ENCODE data around the gene SASH1. TPM values are rescaled to one million over a fixed set of nuclear protein-coding genes. Genes with fewer than 3 reads are reported as not detected.

SASH1 gene
- total RNA-seq, 2 experiments from 2014 or later = not detected

DNA sequence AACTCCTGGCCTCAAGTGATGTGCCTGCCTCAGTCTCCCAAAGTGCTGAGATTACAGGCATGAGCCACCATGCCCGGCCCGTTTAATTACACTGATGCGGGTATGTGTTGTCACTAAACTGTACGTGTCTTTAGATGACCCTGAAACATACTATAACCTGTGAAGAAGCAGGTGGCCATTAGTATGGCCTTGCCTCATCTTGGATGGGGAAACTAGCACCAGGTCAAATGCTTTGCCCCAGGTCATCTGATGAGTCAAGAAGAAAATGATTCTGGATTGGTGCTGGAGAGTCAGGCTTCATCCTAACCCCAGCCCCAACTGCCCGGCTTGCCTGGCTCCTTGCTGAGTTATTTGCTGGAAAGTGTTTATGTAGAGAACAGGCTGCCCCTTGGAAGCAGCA, 2.9 kb upstream of the SASH1 start:
- ChIA-PET POLR2A (no interaction called here), CTCF (no interaction called here)
- H3K4me3 Mint-ChIP-seq = no peak overlapping the region
- DNase-seq (no peak), ATAC-seq (no peak)
- no peaks in the 10 kb centered on the region for H3K36me3 Mint-ChIP-seq (ENCODE audit: low read depth)
- peaks cover 24% of the 10 kb centered on the region for H3K27me3 Mint-ChIP-seq (ENCODE audit: low read depth)
- no peaks in the 10 kb centered on the region for H3K9me3 Mint-ChIP-seq (ENCODE audit: insufficient read depth)
- H3K4me1 Mint-ChIP-seq (ENCODE audit: low read depth) = peaks cover 9% of the 10 kb centered on the region
- H3K27ac Mint-ChIP-seq = no peak overlapping the region

DNA sequence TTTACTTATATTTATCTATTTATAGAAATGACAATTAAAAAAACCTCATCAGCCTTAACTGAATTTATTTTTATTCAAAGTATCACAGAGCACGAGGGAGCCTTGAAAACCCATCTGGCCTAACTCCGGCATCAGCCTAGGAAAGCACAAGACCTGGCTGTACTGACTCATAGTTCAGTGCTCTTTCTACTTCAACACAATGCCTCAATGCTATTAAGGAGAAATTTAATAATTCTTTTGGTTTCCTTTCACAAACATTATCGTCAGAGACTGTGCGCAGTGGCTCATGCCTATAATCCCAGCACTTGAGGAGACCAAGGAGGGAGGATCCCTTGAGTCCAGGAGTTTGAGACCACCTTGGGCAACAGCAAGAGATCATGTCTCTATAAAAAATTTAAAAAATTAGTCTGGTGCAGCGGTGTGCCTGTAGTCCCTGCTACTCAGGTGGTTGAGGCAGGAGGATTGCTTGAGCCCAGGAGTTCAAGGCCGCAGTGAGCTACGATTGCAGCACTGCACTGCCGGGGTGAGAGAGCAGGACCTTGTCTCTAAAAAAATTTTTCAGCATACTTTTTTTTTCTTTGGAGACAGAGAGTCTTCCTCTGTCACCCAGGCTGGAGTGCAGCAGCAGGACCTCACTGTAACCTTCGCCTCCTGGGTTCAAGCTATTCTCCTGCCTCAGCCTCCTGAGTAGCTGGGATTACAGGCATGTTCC, 1.9 kb upstream of the SASH1 start:
- ChIA-PET CTCF (no interaction called here), POLR2A (no interaction called here)
- H3K36me3 Mint-ChIP-seq (ENCODE audit: low read depth) = no peaks in the 10 kb centered on the region
- H3K27me3 Mint-ChIP-seq (ENCODE audit: low read depth) = peaks cover 31% of the 10 kb centered on the region
- no peak for DNase-seq
- H3K9me3 Mint-ChIP-seq (ENCODE audit: insufficient read depth) = no peaks in the 10 kb centered on the region
- H3K27ac Mint-ChIP-seq = no peak overlapping the region
- H3K4me3 Mint-ChIP-seq = no peak overlapping the region
- ATAC-seq = no peak
- H3K4me1 Mint-ChIP-seq (ENCODE audit: low read depth) = peaks cover 9% of the 10 kb centered on the region

DNA sequence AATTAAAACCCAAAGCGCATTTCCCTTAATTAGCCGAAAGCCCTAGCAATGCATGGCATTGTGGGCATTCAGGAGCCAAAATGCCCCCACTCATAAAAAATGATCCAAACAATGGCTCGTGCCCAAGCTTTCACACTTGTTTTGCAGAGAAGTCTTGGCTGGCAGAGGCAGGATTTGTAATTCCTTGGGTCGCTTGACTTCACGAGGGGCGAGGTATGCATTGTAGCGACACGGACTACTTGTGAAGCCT, 613 bp upstream of the SASH1 start:
- ChIA-PET CTCF (no interaction called here), POLR2A (no interaction called here)
- peaks cover 9% of the 10 kb centered on the region for H3K4me1 Mint-ChIP-seq (ENCODE audit: low read depth)
- no peaks in the 10 kb centered on the region for H3K36me3 Mint-ChIP-seq (ENCODE audit: low read depth)
- H3K4me3 Mint-ChIP-seq = peak overlapping the region; percentile 60
- DNase-seq = no peak
- H3K9me3 Mint-ChIP-seq (ENCODE audit: insufficient read depth) = no peaks in the 10 kb centered on the region
- H3K27me3 Mint-ChIP-seq (ENCODE audit: low read depth) = peaks cover 32% of the 10 kb centered on the region
- H3K27ac Mint-ChIP-seq = no peak overlapping the region
- no peak for ATAC-seq

DNA sequence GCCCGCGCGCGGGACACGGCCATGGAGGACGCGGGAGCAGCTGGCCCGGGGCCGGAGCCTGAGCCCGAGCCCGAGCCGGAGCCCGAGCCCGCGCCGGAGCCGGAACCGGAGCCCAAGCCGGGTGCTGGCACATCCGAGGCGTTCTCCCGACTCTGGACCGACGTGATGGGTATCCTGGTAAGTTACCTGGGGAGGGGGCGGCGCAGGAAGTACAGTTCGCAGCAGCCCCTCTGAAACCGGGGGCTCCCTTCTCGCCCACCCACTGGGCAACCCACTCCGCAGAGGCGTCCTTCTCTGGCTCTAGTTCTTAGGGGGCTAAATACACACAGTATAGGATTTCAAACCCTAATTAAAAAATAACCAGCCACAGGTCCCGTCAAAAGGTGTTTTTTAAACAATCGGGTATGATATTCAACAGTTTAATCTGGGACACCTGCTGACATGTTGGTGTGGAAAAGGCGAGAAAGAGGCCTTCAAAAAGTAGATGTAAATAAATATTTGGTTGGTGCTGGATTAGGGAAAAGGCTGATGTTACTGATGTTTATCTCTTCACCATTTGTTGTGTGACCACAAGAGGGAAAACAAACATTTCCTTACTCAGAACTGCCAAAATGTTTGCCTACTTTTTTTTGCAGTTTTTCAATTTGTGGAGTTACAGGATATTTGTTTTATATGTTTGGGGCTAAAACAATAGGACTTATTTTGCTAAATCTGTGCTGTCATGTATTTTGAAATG, 577 bp downstream of the SASH1 start:
- ATAC-seq (no peak), DNase-seq (no peak)
- H3K36me3 Mint-ChIP-seq (ENCODE audit: low read depth) = no peaks in the 10 kb centered on the region
- no peaks in the 10 kb centered on the region for H3K9me3 Mint-ChIP-seq (ENCODE audit: insufficient read depth)
- H3K27ac Mint-ChIP-seq = no peak overlapping the region
- CTCF ChIA-PET = no interaction called here
- POLR2A ChIA-PET = no interaction called here
- H3K27me3 Mint-ChIP-seq (ENCODE audit: low read depth) = peaks cover 32% of the 10 kb centered on the region
- peaks cover 9% of the 10 kb centered on the region for H3K4me1 Mint-ChIP-seq (ENCODE audit: low read depth)
- no peak overlapping the region for H3K4me3 Mint-ChIP-seq

DNA sequence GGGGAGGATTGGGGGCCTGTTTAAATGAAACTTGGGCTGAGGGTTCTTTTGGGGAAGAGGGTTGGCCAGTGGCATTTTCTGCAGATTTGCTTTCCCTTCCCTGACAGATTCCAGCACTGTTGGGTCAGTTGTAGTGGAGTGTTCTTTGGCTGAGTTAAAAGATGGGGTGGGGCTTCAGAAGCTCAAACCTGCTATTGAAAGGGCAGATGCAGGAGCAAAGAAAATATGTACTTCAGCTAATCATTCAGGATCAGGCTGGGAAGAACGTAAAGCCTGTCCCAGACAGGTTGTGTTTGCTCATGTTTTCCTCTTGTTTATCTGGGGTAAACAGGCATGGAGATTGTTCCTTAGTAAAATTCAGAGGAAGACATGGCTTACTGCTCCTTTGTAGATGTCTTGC, 2.5 kb downstream of the SASH1 start:
- peaks cover 32% of the 10 kb centered on the region for H3K27me3 Mint-ChIP-seq (ENCODE audit: low read depth)
- no peaks in the 10 kb centered on the region for H3K36me3 Mint-ChIP-seq (ENCODE audit: low read depth)
- peaks cover 9% of the 10 kb centered on the region for H3K4me1 Mint-ChIP-seq (ENCODE audit: low read depth)
- H3K9me3 Mint-ChIP-seq (ENCODE audit: insufficient read depth) = no peaks in the 10 kb centered on the region
- no peak overlapping the region for H3K27ac Mint-ChIP-seq
- ChIA-PET POLR2A (no interaction called here), CTCF (no interaction called here)
- ATAC-seq = no peak
- DNase-seq = no peak
- H3K4me3 Mint-ChIP-seq = no peak overlapping the region

DNA sequence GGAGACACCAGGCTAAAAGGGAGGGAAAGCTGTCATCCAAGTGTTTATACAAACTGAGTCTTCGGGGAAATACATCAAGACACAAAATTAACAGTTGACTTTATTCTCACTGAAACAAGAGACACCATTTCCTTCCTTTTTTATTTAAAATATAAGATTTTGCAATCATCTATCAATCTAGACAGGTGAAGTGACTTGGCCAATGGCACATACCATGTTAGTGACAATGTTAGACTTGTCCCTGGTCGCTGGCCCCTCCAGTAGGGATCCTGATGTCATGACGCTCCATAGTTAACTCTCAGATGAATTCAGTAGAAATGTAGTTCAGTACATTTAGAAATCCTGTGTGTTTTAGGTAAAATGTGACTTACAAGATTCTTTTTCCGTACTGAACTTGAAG, 2.9 kb downstream of the SASH1 start:
- DNase-seq (no peak), ATAC-seq (no peak)
- Mint-ChIP-seq H3K9me3 (ENCODE audit: insufficient read depth) (no peaks in the 10 kb centered on the region), H3K27ac (no peak overlapping the region), H3K36me3 (ENCODE audit: low read depth) (no peaks in the 10 kb centered on the region), H3K4me3 (no peak overlapping the region), H3K27me3 (ENCODE audit: low read depth) (peaks cover 32% of the 10 kb centered on the region), H3K4me1 (ENCODE audit: low read depth) (peaks cover 9% of the 10 kb centered on the region)
- ChIA-PET POLR2A (no interaction called here), CTCF (no interaction called here)

DNA sequence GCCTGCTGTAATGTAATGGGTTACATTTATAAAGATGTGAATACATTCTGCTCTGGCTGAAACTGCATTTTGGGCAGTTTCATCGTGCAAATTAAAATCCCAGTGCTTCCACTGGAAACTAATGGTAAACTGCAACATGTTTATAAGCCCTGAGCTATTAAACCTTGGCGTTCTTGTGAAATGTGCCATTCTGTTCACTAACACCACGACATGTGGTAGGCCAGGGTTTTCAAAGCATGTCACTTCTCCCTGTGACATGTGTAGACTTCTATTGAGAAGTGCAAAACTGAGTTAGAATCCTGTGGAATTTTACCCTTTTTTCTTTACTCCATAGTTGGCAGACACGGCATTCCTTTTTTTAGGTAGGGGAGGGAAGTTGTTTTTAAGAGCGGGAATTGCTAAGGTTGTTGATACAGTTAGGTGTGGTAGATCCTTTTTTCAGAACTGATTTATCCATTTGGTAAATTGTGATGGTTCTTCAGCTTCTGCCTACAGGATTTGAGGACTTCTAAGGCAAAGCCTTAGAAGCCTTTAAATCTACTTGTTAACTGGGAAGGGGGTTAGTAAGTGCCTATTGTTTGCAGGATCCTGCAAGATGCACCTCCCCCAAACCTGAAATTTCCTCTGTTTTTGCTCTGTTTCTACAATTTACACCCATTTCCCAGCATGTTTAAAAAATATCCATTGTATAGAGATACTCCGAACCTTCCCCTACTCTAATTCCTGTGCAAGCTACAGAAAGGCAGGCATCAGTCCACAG, 4.2 kb downstream of the SASH1 start:
- no peaks in the 10 kb centered on the region for H3K9me3 Mint-ChIP-seq (ENCODE audit: insufficient read depth)
- H3K27ac Mint-ChIP-seq = no peak overlapping the region
- no peak for ATAC-seq
- ChIA-PET CTCF (interaction anchor here (0.6 kb wide), 2 partner anchors 17 to 727 kb away, joined by 3 read pairs; no protein-coding TSS in a partner anchor), POLR2A (no interaction called here)
- H3K27me3 Mint-ChIP-seq (ENCODE audit: low read depth) = peaks cover 29% of the 10 kb centered on the region
- H3K4me3 Mint-ChIP-seq = no peak overlapping the region
- H3K36me3 Mint-ChIP-seq (ENCODE audit: low read depth) = no peaks in the 10 kb centered on the region
- peaks cover 8% of the 10 kb centered on the region for H3K4me1 Mint-ChIP-seq (ENCODE audit: low read depth)
- no peak for DNase-seq

DNA sequence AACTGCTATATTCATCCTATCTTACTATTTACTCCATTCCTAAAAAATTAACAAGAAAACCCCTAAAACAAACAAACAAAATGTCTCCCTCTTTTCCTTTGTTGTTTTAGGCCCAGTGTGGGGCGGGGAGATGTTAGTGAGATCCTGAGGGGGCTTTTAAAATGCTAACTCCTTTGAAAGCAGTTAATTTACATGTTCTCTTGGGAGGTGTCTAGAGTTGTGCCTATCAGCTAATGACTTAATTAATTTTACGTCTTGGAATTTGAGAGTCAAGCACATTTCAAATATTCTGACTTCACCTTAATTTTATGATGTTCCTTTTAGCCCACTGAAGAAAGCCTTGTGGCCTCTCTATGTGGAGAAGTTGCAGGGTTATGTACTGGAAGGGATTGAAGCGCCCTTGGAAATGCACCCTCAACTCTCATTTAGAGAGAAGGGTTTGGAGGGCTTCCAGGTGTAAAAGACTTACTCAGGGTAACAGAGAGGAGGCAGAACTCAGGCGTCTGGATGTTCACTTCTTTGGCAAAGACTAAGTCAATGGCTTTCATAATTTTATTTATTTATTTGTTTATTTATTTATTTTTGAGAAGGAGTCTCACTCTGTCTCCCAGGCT, 4.9 kb downstream of the SASH1 start:
- H3K4me3 Mint-ChIP-seq = no peak overlapping the region
- ATAC-seq (no peak), DNase-seq (no peak)
- no peak overlapping the region for H3K27ac Mint-ChIP-seq
- ChIA-PET CTCF (interaction anchor here (0.6 kb wide), 1 partner anchor 728 kb away, joined by 3 read pairs; no protein-coding TSS in a partner anchor), POLR2A (no interaction called here)
- H3K36me3 Mint-ChIP-seq (ENCODE audit: low read depth) = no peaks in the 10 kb centered on the region
- peaks cover 23% of the 10 kb centered on the region for H3K27me3 Mint-ChIP-seq (ENCODE audit: low read depth)
- H3K4me1 Mint-ChIP-seq (ENCODE audit: low read depth) = peaks cover 1% of the 10 kb centered on the region
- no peaks in the 10 kb centered on the region for H3K9me3 Mint-ChIP-seq (ENCODE audit: insufficient read depth)

DNA sequence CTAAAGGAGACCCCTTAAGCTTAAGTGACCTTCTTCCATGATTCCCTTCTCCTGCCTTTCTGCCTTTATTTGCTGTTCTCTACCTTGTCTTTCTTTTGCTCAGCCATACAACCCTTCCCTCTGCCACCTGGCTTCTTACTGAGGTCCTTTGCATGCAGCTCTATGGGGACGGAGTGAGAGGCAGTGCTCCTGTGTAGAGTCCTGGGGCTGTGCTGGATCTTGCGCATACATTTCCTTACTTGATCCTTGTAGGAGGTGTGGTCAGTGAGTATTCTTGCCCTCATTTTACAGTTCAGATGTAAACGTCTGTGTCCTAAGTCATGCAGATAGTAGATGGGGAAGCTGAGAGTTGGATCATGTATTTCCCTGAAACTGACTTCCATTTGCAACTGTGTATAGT, 5.7 kb downstream of the SASH1 start:
- Mint-ChIP-seq H3K9me3 (ENCODE audit: insufficient read depth) (no peaks in the 10 kb centered on the region), H3K4me3 (no peak overlapping the region), H3K36me3 (ENCODE audit: low read depth) (no peaks in the 10 kb centered on the region)

DNA sequence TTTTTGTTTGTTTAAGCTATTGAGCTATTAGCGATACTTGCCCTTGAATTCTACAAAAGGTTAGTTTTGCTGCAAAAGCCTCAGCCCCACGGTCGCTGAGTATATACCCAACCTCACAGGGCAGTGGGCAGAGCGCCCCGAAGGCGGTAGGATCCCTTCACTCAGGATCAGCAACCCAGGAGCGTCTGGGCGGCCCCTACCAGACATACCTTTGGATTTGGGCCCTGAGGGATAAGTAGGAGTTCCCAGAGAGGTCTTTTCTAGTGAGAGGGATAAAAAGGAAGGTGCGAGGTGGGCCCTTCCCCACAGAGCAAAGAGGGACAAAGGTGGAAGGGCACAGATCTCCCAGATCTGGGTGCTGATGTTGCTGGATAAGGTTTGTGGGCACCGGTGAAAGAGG, 6.1 kb downstream of the SASH1 start:
- Mint-ChIP-seq H3K9me3 (ENCODE audit: insufficient read depth) (no peaks in the 10 kb centered on the region), H3K27ac (no peak overlapping the region), H3K4me1 (ENCODE audit: low read depth) (no peaks in the 10 kb centered on the region), H3K27me3 (ENCODE audit: low read depth) (peaks cover 14% of the 10 kb centered on the region), H3K4me3 (no peak overlapping the region), H3K36me3 (ENCODE audit: low read depth) (no peaks in the 10 kb centered on the region)
- ChIA-PET CTCF (no interaction called here), POLR2A (interaction anchor here (0.7 kb wide), 1 partner anchor 58 kb away, joined by 3 read pairs; no protein-coding TSS in a partner anchor)
- DNase-seq = no peak
- ATAC-seq = no peak

More for the DNA sequence above, 5.7 kb downstream of the SASH1 start:
- no peak for ATAC-seq
- Mint-ChIP-seq H3K4me1 (ENCODE audit: low read depth) (no peaks in the 10 kb centered on the region), H3K27me3 (ENCODE audit: low read depth) (peaks cover 18% of the 10 kb centered on the region), H3K27ac (no peak overlapping the region)
- no peak for DNase-seq
- ChIA-PET POLR2A (interaction anchor here (0.7 kb wide), 1 partner anchor 58 kb away, joined by 3 read pairs; no protein-coding TSS in a partner anchor), CTCF (no interaction called here)

DNA sequence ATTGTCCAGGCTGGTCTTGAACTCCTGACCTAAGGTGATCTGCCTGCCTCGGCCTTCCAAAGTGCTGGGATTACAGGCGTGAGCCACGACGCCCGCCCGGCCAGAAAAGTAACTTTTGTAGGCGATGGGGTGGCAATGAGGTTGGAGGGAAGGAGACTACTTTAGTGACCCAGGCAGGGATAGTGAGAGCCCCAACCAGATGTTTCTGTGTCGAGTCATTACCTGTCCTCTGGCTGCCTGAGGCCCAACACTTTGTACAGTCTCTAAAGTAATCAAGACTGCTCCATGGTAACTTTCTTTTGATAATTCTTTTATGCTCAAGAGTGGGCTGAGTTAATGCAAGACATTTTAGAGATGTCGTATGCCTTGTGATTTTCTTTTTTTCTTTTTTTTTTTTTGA, 6.8 kb downstream of the SASH1 start:
- POLR2A ChIA-PET = no interaction called here
- CTCF ChIA-PET = no interaction called here
- Mint-ChIP-seq H3K36me3 (ENCODE audit: low read depth) (no peaks in the 10 kb centered on the region), H3K9me3 (ENCODE audit: insufficient read depth) (no peaks in the 10 kb centered on the region), H3K27me3 (ENCODE audit: low read depth) (peaks cover 8% of the 10 kb centered on the region), H3K4me3 (no peak overlapping the region), H3K4me1 (ENCODE audit: low read depth) (no peaks in the 10 kb centered on the region), H3K27ac (no peak overlapping the region)
- DNase-seq (no peak), ATAC-seq (no peak)

DNA sequence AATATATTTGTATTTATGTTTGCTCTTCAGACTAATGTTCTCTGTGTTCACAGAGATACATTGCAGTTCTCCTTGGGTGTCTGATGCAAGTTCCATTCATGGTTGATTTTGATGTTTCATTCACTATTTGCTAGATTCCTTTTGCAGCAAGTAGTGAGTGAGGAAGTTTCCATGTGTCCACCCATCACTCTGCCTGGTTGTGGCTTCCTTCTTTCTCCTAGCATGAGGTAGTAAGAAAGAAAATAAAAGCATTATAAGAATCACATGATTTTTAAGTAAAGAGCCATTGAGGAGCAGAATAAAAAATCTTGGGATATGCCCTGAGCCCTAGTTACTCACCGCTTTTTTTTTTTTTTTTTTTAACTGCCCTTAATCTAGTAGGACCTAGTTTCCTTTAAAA, 8.7 kb downstream of the SASH1 start:
- no peak for DNase-seq
- no peaks in the 10 kb centered on the region for H3K36me3 Mint-ChIP-seq (ENCODE audit: low read depth)
- POLR2A ChIA-PET = no interaction called here
- no peaks in the 10 kb centered on the region for H3K4me1 Mint-ChIP-seq (ENCODE audit: low read depth)
- no peaks in the 10 kb centered on the region for H3K27me3 Mint-ChIP-seq (ENCODE audit: low read depth)
- no peak overlapping the region for H3K4me3 Mint-ChIP-seq
- CTCF ChIA-PET = no interaction called here
- H3K9me3 Mint-ChIP-seq (ENCODE audit: insufficient read depth) = no peaks in the 10 kb centered on the region
- no peak overlapping the region for H3K27ac Mint-ChIP-seq
- ATAC-seq = no peak
